ENCODE measurements around the gene DNAJC3.

DNAJC3 gene

GRCh38 chr13:95676105-95676761 is 706 bp upstream of the DNAJC3 start:
- DNase-seq (ENCODE audit: low read depth in 1 of 2, low spot score in 1 of 2) = peak; percentile 55 to 80
- Histone ChIP-seq H3K4me3 (replicated peaks; ENCODE audit: insufficient read depth, low read length) (peak overlapping the region; percentile 68), H3K27me3 (ENCODE audit: insufficient read depth, poor library complexity, severe bottlenecking) (no peaks in the 10 kb centered on the region), H3K27ac (replicated peaks) (peak overlapping the region; percentile 92)
- TF ChIP-seq GABPA (IDR thresholded peaks at IDR 0.05; ENCODE audit: low read depth) = no peak
- TF ChIP-seq SPI1 (IDR thresholded peaks at IDR 0.05; ENCODE audit: borderline replicate concordance, low read depth) = peak; percentile 70
- TF ChIP-seq, protein P1, sequence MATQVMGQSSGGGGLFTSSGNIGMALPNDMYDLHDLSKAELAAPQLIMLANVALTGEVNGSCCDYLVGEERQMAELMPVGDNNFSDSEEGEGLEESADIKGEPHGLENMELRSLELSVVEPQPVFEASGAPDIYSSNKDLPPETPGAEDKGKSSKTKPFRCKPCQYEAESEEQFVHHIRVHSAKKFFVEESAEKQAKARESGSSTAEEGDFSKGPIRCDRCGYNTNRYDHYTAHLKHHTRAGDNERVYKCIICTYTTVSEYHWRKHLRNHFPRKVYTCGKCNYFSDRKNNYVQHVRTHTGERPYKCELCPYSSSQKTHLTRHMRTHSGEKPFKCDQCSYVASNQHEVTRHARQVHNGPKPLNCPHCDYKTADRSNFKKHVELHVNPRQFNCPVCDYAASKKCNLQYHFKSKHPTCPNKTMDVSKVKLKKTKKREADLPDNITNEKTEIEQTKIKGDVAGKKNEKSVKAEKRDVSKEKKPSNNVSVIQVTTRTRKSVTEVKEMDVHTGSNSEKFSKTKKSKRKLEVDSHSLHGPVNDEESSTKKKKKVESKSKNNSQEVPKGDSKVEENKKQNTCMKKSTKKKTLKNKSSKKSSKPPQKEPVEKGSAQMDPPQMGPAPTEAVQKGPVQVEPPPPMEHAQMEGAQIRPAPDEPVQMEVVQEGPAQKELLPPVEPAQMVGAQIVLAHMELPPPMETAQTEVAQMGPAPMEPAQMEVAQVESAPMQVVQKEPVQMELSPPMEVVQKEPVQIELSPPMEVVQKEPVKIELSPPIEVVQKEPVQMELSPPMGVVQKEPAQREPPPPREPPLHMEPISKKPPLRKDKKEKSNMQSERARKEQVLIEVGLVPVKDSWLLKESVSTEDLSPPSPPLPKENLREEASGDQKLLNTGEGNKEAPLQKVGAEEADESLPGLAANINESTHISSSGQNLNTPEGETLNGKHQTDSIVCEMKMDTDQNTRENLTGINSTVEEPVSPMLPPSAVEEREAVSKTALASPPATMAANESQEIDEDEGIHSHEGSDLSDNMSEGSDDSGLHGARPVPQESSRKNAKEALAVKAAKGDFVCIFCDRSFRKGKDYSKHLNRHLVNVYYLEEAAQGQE (IDR thresholded peaks at IDR 0.05; ENCODE audit: insufficient replicate concordance, low read depth) = peak; percentile 24
- TF ChIP-seq CTCF (IDR thresholded peaks at IDR 0.05; ENCODE audit: insufficient read depth, low read length) = no peak
- no peak; the same call in 1 of the 2 replicates for TF ChIP-seq POLR2AphosphoS5 (IDR thresholded peaks at IDR 0.05; ENCODE audit: low read depth)

GRCh38 chr13:95677564-95678266 is 776 bp downstream of the DNAJC3 start:
- DNase-seq (ENCODE audit: low read depth in 1 of 2, low spot score in 1 of 2) = no peak
- no peaks in the 10 kb centered on the region for H3K27me3 ChIP-seq (ENCODE audit: insufficient read depth, poor library complexity, severe bottlenecking)
- H3K4me3 ChIP-seq (replicated peaks; ENCODE audit: insufficient read depth, low read length) = peak overlapping the region; percentile 90
- peak overlapping the region; percentile 87 for H3K27ac ChIP-seq (replicated peaks)
- no peak for TF ChIP-seq POLR2AphosphoS5 (IDR thresholded peaks at IDR 0.05; ENCODE audit: low read depth)
- no peak for TF ChIP-seq SPI1 (IDR thresholded peaks at IDR 0.05; ENCODE audit: borderline replicate concordance, low read depth)
- TF ChIP-seq CTCF (IDR thresholded peaks at IDR 0.05; ENCODE audit: insufficient read depth, low read length) = no peak
- TF ChIP-seq, protein P1 (IDR thresholded peaks at IDR 0.05; ENCODE audit: insufficient replicate concordance, low read depth) = no peak
- TF ChIP-seq GABPA (IDR thresholded peaks at IDR 0.05; ENCODE audit: low read depth) = no peak

- Histone ChIP-seq H3K27ac (replicated peaks) (peak overlapping the region; percentile 24; the same call in 1 of the 2 replicates), H3K4me3 (replicated peaks; ENCODE audit: insufficient read depth, low read length) (peak overlapping the region; percentile 90)
- TF ChIP-seq GABPA (IDR thresholded peaks at IDR 0.05; ENCODE audit: low read depth) (no peak), SPI1 (IDR thresholded peaks at IDR 0.05; ENCODE audit: borderline replicate concordance, low read depth) (no peak), POLR2AphosphoS5 (IDR thresholded peaks at IDR 0.05; ENCODE audit: low read depth) (no peak), CTCF (IDR thresholded peaks at IDR 0.05; ENCODE audit: insufficient read depth, low read length) (no peak)
- TF ChIP-seq, protein P1 (IDR thresholded peaks at IDR 0.05; ENCODE audit: insufficient replicate concordance, low read depth) = no peak
Observed at GRCh38 chr13:95678967-95679366, 2.0 kb downstream of the DNAJC3 start.

More at GRCh38 chr13:95678967-95679366, 2.0 kb downstream of the DNAJC3 start:
- no peak for DNase-seq (ENCODE audit: low read depth in 1 of 2, low spot score in 1 of 2)
- no peaks in the 10 kb centered on the region for H3K27me3 ChIP-seq (ENCODE audit: insufficient read depth, poor library complexity, severe bottlenecking)
